Measurements from ENCODE around the gene AMPD3. TPM values are rescaled to one million over a fixed set of nuclear protein-coding genes. Genes with fewer than 3 reads are reported as not detected.

Gene AMPD3
- total RNA-seq, 1 experiment from 2014 or later: 5.9 TPM

- H3K27me3 ChIP-seq (ENCODE audit: insufficient read depth, low read length): no peaks in the 10 kb centered on the region
- no peak overlapping the region for H2AK5ac ChIP-seq (ENCODE audit: insufficient read length, low read length)
- H2BK120ac ChIP-seq (ENCODE audit: low read depth, low read length, poor library complexity, severe bottlenecking): no peak overlapping the region
- no peak overlapping the region for H2AFZ ChIP-seq (ENCODE audit: low read length)
- H3K23me2 ChIP-seq (ENCODE audit: insufficient read length, low read depth, low read length, poor library complexity, severe bottlenecking): no peaks in the 10 kb centered on the region
- H2BK20ac ChIP-seq (ENCODE audit: low read depth, low read length, poor library complexity, severe bottlenecking): no peak overlapping the region
- no peak overlapping the region for H3K4me3 Mint-ChIP-seq
- no peak for DNase-seq
- no peaks in the 10 kb centered on the region for H3K9me3 ChIP-seq (ENCODE audit: control insufficient read depth, low read depth, low read length)
- H4K20me1 ChIP-seq (ENCODE audit: control insufficient read depth, insufficient read depth, insufficient read length): no peaks in the 10 kb centered on the region
- no peak overlapping the region for H4K8ac ChIP-seq (replicated peaks; ENCODE audit: insufficient read length, low read depth, low read length)
- no peaks in the 10 kb centered on the region for H3K79me1 ChIP-seq (ENCODE audit: insufficient read depth, low read depth, low read length, poor library complexity, severe bottlenecking)
- H3K9me3 Mint-ChIP-seq: peaks cover 10 to 13% of the 10 kb centered on the region in 2 experiments; a peak in 4 of 5 replicates
- no peak overlapping the region for H2BK5ac ChIP-seq (ENCODE audit: insufficient read length, low read length)
- H3T11ph ChIP-seq (ENCODE audit: low read length): no peak overlapping the region
- no peaks in the 10 kb centered on the region for H3K79me2 ChIP-seq (ENCODE audit: insufficient read depth, low read length)
- H4K91ac ChIP-seq (ENCODE audit: insufficient read length, low read depth, low read length): no peak overlapping the region
- no peak overlapping the region for H3K18ac ChIP-seq (ENCODE audit: insufficient read length, low read depth, low read length)
- no peak overlapping the region for H4K5ac ChIP-seq (ENCODE audit: insufficient read length, low read depth, low read length)
- H3K4me2 ChIP-seq (ENCODE audit: insufficient read depth, insufficient read length, low read length): no peak overlapping the region
- no CpG with 5 or more reads among the region's 2 CpGs for WGBS (ENCODE audit: extremely low coverage, insufficient read length, low lambda C conversion rate)
- H3K23ac ChIP-seq (ENCODE audit: insufficient read length, low read depth, low read length): no peak overlapping the region
- H3K27ac Mint-ChIP-seq: 0 out of 7 replicates have a peak overlapping the region, but pooled peaks of 1 of the 3 experiments have one; percentile 6
- no peak overlapping the region for H3K9ac ChIP-seq (ENCODE audit: extremely low read depth, insufficient read length, low read length)
- peaks cover 0 to 9% (median 4%) of the 10 kb centered on the region in 3 experiments; a peak in 3 of 7 replicates for H3K36me3 Mint-ChIP-seq (ENCODE audit: insufficient read depth in 1 of 3, low read depth in 3 of 3)
- H3K27me3 Mint-ChIP-seq (ENCODE audit: low read depth): peaks cover 6% of the 10 kb centered on the region; the same call in 1 of the 2 replicates
- no peak overlapping the region for H3K27ac ChIP-seq (ENCODE audit: insufficient read length, low read depth, low read length)
- TF ChIP-seq CTCF (conservative IDR thresholded peaks at IDR 0.05): no peak
- no peak overlapping the region for H2BK15ac ChIP-seq (ENCODE audit: low read depth, low read length)
- H3K14ac ChIP-seq (ENCODE audit: insufficient read depth, low read length): no peak overlapping the region
- no peaks in the 10 kb centered on the region for H3K4me1 ChIP-seq (ENCODE audit: insufficient read depth, low read length)
- H3K4ac ChIP-seq (ENCODE audit: low read depth, low read length): no peak overlapping the region
- H3K4me1 Mint-ChIP-seq: no peaks in the 10 kb centered on the region
- no peak overlapping the region for H2BK12ac ChIP-seq (ENCODE audit: insufficient read length, low read depth, low read length)
- no peak overlapping the region for H3K56ac ChIP-seq (ENCODE audit: insufficient read length, low read depth, low read length)
Observed at GRCh38 chr11:10429526-10429925, 25.5 kb upstream of the AMPD3 start.
